Measurements from ENCODE around the gene CBLL2.

- no peak for TF ChIP-seq POLR2A (IDR thresholded peaks at IDR 0.05)
- no peak for TF ChIP-seq CTCF (IDR thresholded peaks at IDR 0.05)
These were observed 41.5 kb downstream of the CBLL2 start for GRCh38 chrX:22314211-22314610.

Measured in tibial nerve (tissue), 3 donors.